H9 (cell line): ENCODE data around the gene JAML. TPM values are rescaled to one million over a fixed set of nuclear protein-coding genes. Genes with fewer than 3 reads are reported as not detected.

Experiments used
- DNase-seq: peaks from one replicate; pipeline ENCODE4 v3.0.0-alpha.2; 2017
- H2AFZ ChIP-seq: one replicate; pipeline ENCODE4 v1.6.1; 2013; ENCODE audit warnings: mild to moderate bottlenecking, low read length, control low read depth, moderate library complexity
- H2AK5ac ChIP-seq: 2 replicates; pipeline ENCODE4 v1.6.1; 2013; ENCODE audit warnings: low read length, control low read depth, mixed read lengths; ENCODE audit not compliant: insufficient read length
- H2BK120ac ChIP-seq: one replicate; pipeline ENCODE4 v1.6.1; 2013; ENCODE audit warnings: low read depth, mild to moderate bottlenecking, low read length, control low read depth, inconsistent platforms; ENCODE audit not compliant: poor library complexity, severe bottlenecking
- H2BK12ac ChIP-seq: 2 replicates; pipeline ENCODE4 v1.6.1; 2013; ENCODE audit warnings: low read length, control low read depth, mixed read lengths, low read depth; ENCODE audit not compliant: insufficient read length
- H2BK15ac ChIP-seq: 2 replicates; pipeline ENCODE4 v1.6.1; 2013; ENCODE audit warnings: low read depth, low read length, control low read depth
- H2BK20ac ChIP-seq: one replicate; pipeline ENCODE4 v1.6.1; 2013; ENCODE audit warnings: low read depth, mild to moderate bottlenecking, low read length, control low read depth, inconsistent platforms; ENCODE audit not compliant: poor library complexity, severe bottlenecking
- H2BK5ac ChIP-seq: 2 replicates; pipeline ENCODE4 v1.6.1; 2013; ENCODE audit warnings: low read length, control low read depth, mixed read lengths; ENCODE audit not compliant: insufficient read length
- H3K14ac ChIP-seq: 2 replicates; pipeline ENCODE4 v1.6.1; 2013; ENCODE audit warnings: low read length, control low read depth; ENCODE audit not compliant: insufficient read depth
- H3K18ac ChIP-seq: 2 replicates; pipeline ENCODE4 v1.6.1; 2013; ENCODE audit warnings: low read depth, mild to moderate bottlenecking, mixed read lengths, low read length, control low read depth; ENCODE audit not compliant: insufficient read length
- H3K23ac ChIP-seq: 2 replicates; pipeline ENCODE4 v1.6.1; 2013; ENCODE audit warnings: low read length, control low read depth, mixed read lengths, low read depth; ENCODE audit not compliant: insufficient read length
- H3K23me2 ChIP-seq: 2 replicates; pipeline ENCODE4 v1.6.1; 2013; ENCODE audit warnings: low read depth, mild to moderate bottlenecking, mixed read lengths, low read length, control low read depth; ENCODE audit not compliant: insufficient read length, poor library complexity, severe bottlenecking
- H3K27ac ChIP-seq: 2 replicates; pipeline ENCODE4 v1.5.1; 2013; ENCODE audit warnings: low read length, control low read depth, mixed read lengths, low read depth; ENCODE audit not compliant: insufficient read length
- H3K27me3 ChIP-seq: 2 replicates; pipeline ENCODE4 v1.6.1; 2013; ENCODE audit warnings: low read length, control low read depth, inconsistent platforms; ENCODE audit not compliant: insufficient read depth
- H3K4ac ChIP-seq: 2 replicates; pipeline ENCODE4 v1.6.1; 2013; ENCODE audit warnings: low read depth, mild to moderate bottlenecking, control low read depth, inconsistent platforms, low read length, moderate library complexity
- H3K4me1 ChIP-seq: 2 replicates; pipeline ENCODE4 v1.6.1; 2013; ENCODE audit warnings: low read length, control low read depth, inconsistent platforms; ENCODE audit not compliant: insufficient read depth
- H3K4me2 ChIP-seq: 2 replicates; pipeline ENCODE4 v1.6.1; 2013; ENCODE audit warnings: low read length, control low read depth, mixed read lengths; ENCODE audit not compliant: insufficient read length, insufficient read depth
- H3K56ac ChIP-seq: 2 replicates; pipeline ENCODE4 v1.6.1; 2013; ENCODE audit warnings: low read depth, mild to moderate bottlenecking, mixed read lengths, low read length, control low read depth; ENCODE audit not compliant: insufficient read length
- H3K79me1 ChIP-seq: 2 replicates; pipeline ENCODE4 v1.6.1; 2013; ENCODE audit warnings: low read depth, mild to moderate bottlenecking, moderate library complexity, low read length, control low read depth, inconsistent platforms; ENCODE audit not compliant: insufficient read depth, poor library complexity, severe bottlenecking
- H3K79me2 ChIP-seq: 2 replicates; pipeline ENCODE4 v1.6.1; 2013; ENCODE audit warnings: low read length, control low read depth, inconsistent platforms; ENCODE audit not compliant: insufficient read depth
- H3K9ac ChIP-seq: 2 replicates; pipeline ENCODE4 v1.6.1; 2013; ENCODE audit warnings: low read length, control low read depth, mixed read lengths; ENCODE audit not compliant: insufficient read length; ENCODE audit errors: extremely low read depth
- H3K9me3 ChIP-seq: one replicate; pipeline ENCODE4 v1.6.1; 2013; ENCODE audit warnings: low read depth, low read length, inconsistent platforms; ENCODE audit not compliant: control insufficient read depth
- H3T11ph ChIP-seq: one replicate; pipeline ENCODE4 v1.6.1; 2013; ENCODE audit warnings: mild to moderate bottlenecking, low read length, control low read depth, inconsistent platforms
- H4K20me1 ChIP-seq: one replicate; pipeline ENCODE4 v1.6.1; 2013; ENCODE audit not compliant: control insufficient read depth, insufficient read length, insufficient read depth
- H4K5ac ChIP-seq: 2 replicates; pipeline ENCODE4 v1.6.1; 2013; ENCODE audit warnings: low read depth, mild to moderate bottlenecking, mixed read lengths, low read length, control low read depth; ENCODE audit not compliant: insufficient read length
- H4K8ac ChIP-seq: replicated peaks from 2 replicates; pipeline ENCODE4 v1.6.1; 2013; ENCODE audit warnings: low read length, control low read depth, mixed read lengths, low read depth; ENCODE audit not compliant: insufficient read length
- H4K91ac ChIP-seq: 2 replicates; pipeline ENCODE4 v1.6.1; 2013; ENCODE audit warnings: low read depth, mild to moderate bottlenecking, moderate library complexity, mixed read lengths, low read length, control low read depth; ENCODE audit not compliant: insufficient read length
- H3K27ac Mint-ChIP-seq, 3 experiments: 2 replicates in 2 of 3; 3 replicates in 1 of 3; pipeline ENCODE4 v1.8.0; 2020 to 2021; ENCODE audit warnings: mixed read lengths in 3 of 3, mild to moderate bottlenecking in 1 of 3, moderate library complexity in 1 of 3
- H3K27me3 Mint-ChIP-seq: 2 replicates; pipeline ENCODE4 v1.8.0; 2021; ENCODE audit warnings: low read depth, mild to moderate bottlenecking, moderate library complexity, mixed read lengths
- H3K36me3 Mint-ChIP-seq, 3 experiments: 2 replicates in 2 of 3; 3 replicates in 1 of 3; pipeline ENCODE4 v1.8.0; 2020 to 2021; ENCODE audit warnings: low read depth in 3 of 3, mixed read lengths in 3 of 3; ENCODE audit not compliant: insufficient read depth in 1 of 3
- H3K4me1 Mint-ChIP-seq, 2 experiments: 2 replicates each; pipeline ENCODE4 v1.8.0; 2020; ENCODE audit warnings: mixed read lengths in 2 of 2
- H3K4me3 Mint-ChIP-seq, 2 experiments: 2 replicates in 1 of 2; 3 replicates in 1 of 2; pipeline ENCODE4 v1.8.0; 2020 to 2021; ENCODE audit warnings: mild to moderate bottlenecking in 2 of 2, mixed read lengths in 2 of 2, moderate library complexity in 1 of 2
- H3K9me3 Mint-ChIP-seq, 2 experiments: 2 replicates in 1 of 2; 3 replicates in 1 of 2; pipeline ENCODE4 v1.8.0; 2020; ENCODE audit warnings: mild to moderate bottlenecking in 2 of 2, mixed read lengths in 2 of 2, moderate library complexity in 1 of 2
- WGBS: extraction: QIAGEN DNeasy Blood & Tissue Kit; methylation state at CpG from one replicate; pipeline ENCODE4 v1.1.7; 2013; ENCODE audit warnings: missing lambda C conversion rate, low lambda C conversion rate, mixed read lengths; ENCODE audit not compliant: insufficient read length; ENCODE audit errors: extremely low coverage; 5-methylcytosine and 5-hydroxymethylcytosine counted together
- total RNA-seq: library from RNA; stranded (reverse); gene quantifications from 2 replicates; pipeline ENCODE4 v1.2.1, GENCODE V29; 2021
- TF ChIP-seq, protein P1 (sequence below): fragments of 200-600 bp; sonication (generic); conservative IDR thresholded peaks from 3 replicates; pipeline ENCODE4 v1.8.0; 2021; ENCODE audit warnings: antibody characterized with exemption, mild to moderate bottlenecking

The JAML gene
- total RNA-seq, 1 experiment from 2014 or later: 0.48 TPM

GRCh38 chr11:118240999-118241763, 16.4 kb upstream of the JAML start:
- DNase-seq: no peak
- Histone ChIP-seq H4K91ac (no peak overlapping the region), H3K27ac (no peak overlapping the region), H2BK20ac (no peak overlapping the region), H3K79me2 (no peaks in the 10 kb centered on the region), H2BK5ac (no peak overlapping the region), H3K23me2 (no peaks in the 10 kb centered on the region), H3K27me3 (no peaks in the 10 kb centered on the region), H4K20me1 (no peaks in the 10 kb centered on the region), H3K4me1 (peaks cover 6% of the 10 kb centered on the region; the same call in 1 of the 2 replicates), H3K4ac (no peak overlapping the region), H3T11ph (no peak overlapping the region), H2BK120ac (no peak overlapping the region), H2BK15ac (no peak overlapping the region), H3K23ac (no peak overlapping the region), H2AFZ (no peak overlapping the region), H3K18ac (no peak overlapping the region), H2AK5ac (no peak overlapping the region), H4K8ac (no peak overlapping the region), H3K79me1 (no peaks in the 10 kb centered on the region), H2BK12ac (no peak overlapping the region), H3K56ac (no peak overlapping the region), H3K9ac (no peak overlapping the region), H4K5ac (no peak overlapping the region), H3K14ac (no peak overlapping the region), H3K9me3 (no peaks in the 10 kb centered on the region), H3K4me2 (no peak overlapping the region)
- H3K36me3 Mint-ChIP-seq: no peaks in the 10 kb centered on the region
- H3K27me3 Mint-ChIP-seq: peaks cover 26% of the 10 kb centered on the region
- peaks cover 13 to 23% of the 10 kb centered on the region in 2 experiments for H3K4me1 Mint-ChIP-seq
- H3K9me3 Mint-ChIP-seq: no peaks in the 10 kb centered on the region
- H3K27ac Mint-ChIP-seq: no peak overlapping the region
- H3K4me3 Mint-ChIP-seq: no peak overlapping the region
- WGBS: no CpG with 5 or more reads among the region's 9 CpGs
- TF ChIP-seq, protein P1, sequence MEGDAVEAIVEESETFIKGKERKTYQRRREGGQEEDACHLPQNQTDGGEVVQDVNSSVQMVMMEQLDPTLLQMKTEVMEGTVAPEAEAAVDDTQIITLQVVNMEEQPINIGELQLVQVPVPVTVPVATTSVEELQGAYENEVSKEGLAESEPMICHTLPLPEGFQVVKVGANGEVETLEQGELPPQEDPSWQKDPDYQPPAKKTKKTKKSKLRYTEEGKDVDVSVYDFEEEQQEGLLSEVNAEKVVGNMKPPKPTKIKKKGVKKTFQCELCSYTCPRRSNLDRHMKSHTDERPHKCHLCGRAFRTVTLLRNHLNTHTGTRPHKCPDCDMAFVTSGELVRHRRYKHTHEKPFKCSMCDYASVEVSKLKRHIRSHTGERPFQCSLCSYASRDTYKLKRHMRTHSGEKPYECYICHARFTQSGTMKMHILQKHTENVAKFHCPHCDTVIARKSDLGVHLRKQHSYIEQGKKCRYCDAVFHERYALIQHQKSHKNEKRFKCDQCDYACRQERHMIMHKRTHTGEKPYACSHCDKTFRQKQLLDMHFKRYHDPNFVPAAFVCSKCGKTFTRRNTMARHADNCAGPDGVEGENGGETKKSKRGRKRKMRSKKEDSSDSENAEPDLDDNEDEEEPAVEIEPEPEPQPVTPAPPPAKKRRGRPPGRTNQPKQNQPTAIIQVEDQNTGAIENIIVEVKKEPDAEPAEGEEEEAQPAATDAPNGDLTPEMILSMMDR: no peak
